Right cardiac atrium (tissue), 5 donors: Measurements from ENCODE around the gene EFTUD2. TPM values are rescaled to one million over a fixed set of nuclear protein-coding genes. Genes with fewer than 3 reads are reported as not detected.

Experiments used
- ATAC-seq, 2 donors: fragments of 200-7000 bp; cut with Tn5 transposase; one replicate each; pipeline versions ENCODE4 v1.8.0 to v1.9.1; 2020; ENCODE audit warnings: moderate library complexity in 2 of 2, mild to moderate bottlenecking in 1 of 2
- DNase-seq, 3 donors: peaks; one replicate each; pipeline ENCODE4 v3.0.0-alpha.2; 2020
- H3K27ac ChIP-seq: one replicate; pipeline ENCODE4 v1.5.1; 2013; ENCODE audit warnings: mild to moderate bottlenecking, low read length, control low read depth, moderate library complexity
- H3K27me3 ChIP-seq: one replicate; pipeline ENCODE4 v1.6.1; 2013; ENCODE audit not compliant: control insufficient read depth, insufficient read depth
- H3K4me1 ChIP-seq: one replicate; pipeline ENCODE4 v1.6.1; 2013; ENCODE audit warnings: low read length; ENCODE audit not compliant: control insufficient read depth, insufficient read depth
- H3K4me3 ChIP-seq: one replicate; pipeline ENCODE4 v1.5.1; 2013; ENCODE audit warnings: low read length, control low read depth
- H3K9me3 ChIP-seq: one replicate; pipeline ENCODE4 v1.6.1; 2013; ENCODE audit warnings: low read length; ENCODE audit not compliant: control insufficient read depth
- WGBS: extraction: QIAGEN DNeasy Blood & Tissue Kit; methylation state at CpG from one replicate; pipeline ENCODE4 v1.1.7; 2013; 5-methylcytosine and 5-hydroxymethylcytosine counted together
- intact Hi-C, 4 donors: fragments of 100-400 bp; cut with DNase I; formaldehyde crosslinking; loops; one replicate each; pipeline versions ENCODE4 v1.11.0 to v1.14.0; 2022 to 2023
- polyA plus RNA-seq: library from polyadenylated mRNA; stranded (reverse); fragments of 200-250 nt; gene quantifications from one replicate; pipeline ENCODE4 v1.2.3, GENCODE V29; 2013
- total RNA-seq, 4 donors: library from RNA; stranded (reverse); fragmentation: NEBNext Ultra II Directional; extraction: Animal tissue kit (Norgen Biotek cat#: 25700); gene quantifications; one replicate each; pipeline ENCODE4 v1.2.1, GENCODE V29; 2021
- donor health status: healthy with polysubstance abuse.
- donor health status: DM: no; HTN: yes; CAD: no.
- donor health status: DM: no; HTN: no; CAD: no.
- donor health status: DM: no; HTN: yes; CAD: no; lungs with severe emphysema.
- donor health status: DM: yes; HTN: yes; CAD: no.

EFTUD2 gene
- total and polyA plus RNA-seq, 5 donors: 27.7 to 73.0 (median 58.7) TPM

DNA sequence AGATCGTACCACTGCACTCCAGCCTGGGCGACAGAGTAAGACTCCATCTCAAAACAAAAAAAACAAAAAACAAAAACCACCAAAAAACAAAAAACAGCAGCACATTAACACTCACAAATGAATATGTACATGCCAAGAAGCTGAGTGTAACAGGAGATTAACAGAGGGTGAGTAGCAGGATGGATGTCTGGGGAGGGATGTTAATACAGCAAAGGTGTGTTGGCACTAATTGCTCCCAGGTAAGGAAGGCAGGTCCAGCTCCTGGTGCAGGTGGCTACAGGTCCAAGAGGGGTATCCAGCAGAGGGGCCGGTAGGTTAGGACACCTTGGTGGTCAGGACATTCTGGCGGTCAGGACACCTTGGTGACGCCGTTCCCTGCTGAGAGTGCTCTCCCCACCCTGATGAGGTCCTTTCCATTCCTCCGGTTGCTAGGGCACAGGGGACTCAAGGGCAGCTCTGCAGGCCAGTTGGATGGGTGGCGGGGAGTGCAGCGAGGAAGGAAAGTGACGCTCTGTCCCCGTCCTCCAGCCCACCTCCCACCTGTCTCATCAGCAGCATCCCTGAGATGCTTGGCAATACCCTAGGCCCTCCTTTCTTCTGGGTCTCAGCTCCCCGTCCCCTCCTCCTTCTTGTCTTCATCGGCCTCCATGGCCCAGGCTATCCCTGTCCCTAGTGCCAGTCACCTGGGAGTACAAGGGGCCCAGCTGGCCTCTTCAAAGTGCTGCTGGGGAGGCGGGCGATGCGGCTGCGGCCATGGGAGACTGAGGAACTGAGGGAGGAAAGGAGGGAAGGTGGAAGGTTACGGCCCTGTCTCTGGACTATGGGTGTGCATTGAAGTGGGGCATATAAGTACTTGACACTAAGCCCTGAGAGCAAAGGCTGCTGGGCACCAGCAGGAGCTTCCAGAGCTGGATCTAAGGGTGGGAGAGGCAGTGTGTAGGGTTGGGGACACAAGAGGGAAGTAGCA is 26.8 kb upstream of the EFTUD2 start:
- DNase-seq: no peak
- no peaks in the 10 kb centered on the region for H3K4me1 ChIP-seq
- H3K27ac ChIP-seq: no peak overlapping the region
- no peak overlapping the region for H3K4me3 ChIP-seq
- 97% methylated on average over 18 of the region's 18 CpGs for WGBS
- intact Hi-C loops: loop anchor here in 2 of 4 donors (10.0 kb wide), 2 partner anchors 169 to 199 kb away; no protein-coding TSS in a partner anchor
- no peaks in the 10 kb centered on the region for H3K9me3 ChIP-seq
- no peak for ATAC-seq
- no peaks in the 10 kb centered on the region for H3K27me3 ChIP-seq

GRCh38 chr17:44924107-44924544 is 24.9 kb upstream of the EFTUD2 start:
- ATAC-seq (no peak), DNase-seq (no peak)
- Histone ChIP-seq H3K27ac (no peak overlapping the region), H3K27me3 (no peaks in the 10 kb centered on the region), H3K9me3 (no peaks in the 10 kb centered on the region), H3K4me3 (no peak overlapping the region), H3K4me1 (peaks cover 2% of the 10 kb centered on the region)
- intact Hi-C loops: loop anchor here (5.0 to 10.0 kb wide), 3 partner anchors 98 to 201 kb away; no protein-coding TSS in a partner anchor
- 88% methylated on average over 9 of the region's 9 CpGs for WGBS

DNA sequence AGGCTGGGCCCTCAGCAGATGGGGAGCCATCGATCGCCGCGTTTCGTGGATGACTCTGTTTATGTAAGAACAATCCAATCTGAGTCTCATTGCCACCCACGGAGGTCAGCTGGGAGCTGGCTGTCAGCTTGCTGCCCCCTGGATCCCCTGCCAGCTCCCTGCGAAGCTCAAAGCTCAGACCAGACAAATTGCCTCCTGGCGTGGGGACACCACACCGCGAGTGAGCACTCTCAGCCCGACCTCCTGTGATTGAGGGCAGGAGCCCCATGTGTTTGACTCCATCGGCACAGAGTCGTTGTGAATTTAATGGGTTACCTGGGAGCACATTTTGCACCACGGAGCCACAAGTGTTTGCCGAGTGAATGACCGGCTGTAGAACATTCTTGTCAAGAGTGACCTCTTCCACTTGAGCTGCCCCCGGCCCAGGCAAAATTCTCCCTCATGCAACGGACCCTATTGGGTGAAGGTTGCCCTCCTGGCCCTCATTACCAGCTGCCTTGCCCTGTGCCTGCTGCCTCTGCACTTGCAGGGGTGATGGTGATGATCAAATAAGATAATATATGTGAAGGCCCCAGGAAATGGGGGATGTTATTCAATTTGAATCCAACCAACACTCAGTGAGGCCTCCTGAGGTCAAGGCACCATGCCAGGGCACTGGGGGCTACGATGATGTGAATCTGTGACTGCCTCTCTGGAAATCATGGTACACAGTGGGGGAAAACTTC is 23.7 kb upstream of the EFTUD2 start:
- Histone ChIP-seq H3K9me3 (no peaks in the 10 kb centered on the region), H3K4me3 (no peak overlapping the region), H3K27me3 (no peaks in the 10 kb centered on the region), H3K27ac (no peak overlapping the region), H3K4me1 (peaks cover 2% of the 10 kb centered on the region)
- DNase-seq: no peak
- no peak for ATAC-seq
- 66% methylated on average over 19 of the region's 19 CpGs for WGBS
- intact Hi-C loops: loop anchor here (5.0 to 10.0 kb wide), 3 partner anchors 99 to 202 kb away; no protein-coding TSS in a partner anchor

- WGBS: 83% methylated on average over 6 of the region's 6 CpGs
- Histone ChIP-seq H3K4me1 (peaks cover 2% of the 10 kb centered on the region), H3K27me3 (no peaks in the 10 kb centered on the region), H3K9me3 (no peaks in the 10 kb centered on the region), H3K27ac (no peak overlapping the region), H3K4me3 (no peak overlapping the region)
- intact Hi-C loops: loop anchor here (5.0 to 10.0 kb wide), 3 partner anchors 100 to 203 kb away; no protein-coding TSS in a partner anchor
- DNase-seq: no peak
- ATAC-seq: no peak
Measured at GRCh38 chr17:44922136-44922535, 22.9 kb upstream of the EFTUD2 start.

DNA sequence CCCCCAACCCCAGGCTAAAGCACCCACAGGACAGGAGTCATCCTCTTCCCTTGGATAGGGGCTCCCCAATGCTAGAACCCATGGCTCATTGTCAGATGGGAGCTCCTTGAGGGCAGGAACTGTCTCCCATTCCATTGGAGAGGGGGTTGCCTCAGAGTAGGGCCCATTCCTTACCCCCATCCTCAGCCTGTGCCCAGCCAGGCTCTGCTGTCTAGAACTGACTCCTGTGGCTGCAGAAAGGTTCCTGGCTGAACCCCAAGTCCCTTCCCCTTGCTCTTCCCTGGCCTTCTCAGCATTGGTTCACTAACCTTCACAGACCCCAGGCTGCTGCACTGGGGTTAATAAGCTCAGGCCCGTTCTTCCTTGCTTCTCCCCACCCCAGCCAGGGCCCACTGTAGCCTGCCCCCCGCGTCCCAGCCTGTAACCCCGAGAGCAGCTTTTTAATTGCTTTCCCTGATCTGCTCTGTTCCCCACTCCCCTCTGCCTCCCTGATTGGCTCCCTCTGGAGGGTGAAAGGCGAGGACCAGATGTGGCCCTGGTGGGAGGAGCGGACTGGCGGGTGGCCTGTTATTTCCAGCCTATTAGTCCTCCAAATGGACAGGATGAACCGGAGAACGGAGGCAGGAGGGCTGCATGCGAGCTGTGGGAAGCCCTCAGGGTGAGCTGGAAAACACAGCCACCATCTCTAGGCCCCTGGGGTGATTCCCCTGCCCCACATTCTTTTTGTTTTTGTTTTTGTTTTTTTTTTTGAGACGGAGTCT is 22.1 kb upstream of the EFTUD2 start:
- Histone ChIP-seq H3K27ac (peak overlapping the region; percentile 39), H3K4me3 (no peak overlapping the region), H3K4me1 (peaks cover 2% of the 10 kb centered on the region), H3K27me3 (no peaks in the 10 kb centered on the region), H3K9me3 (no peaks in the 10 kb centered on the region)
- no peak for DNase-seq
- ATAC-seq: peak; percentile 32 to 61
- WGBS: 48% methylated on average over 11 of the region's 11 CpGs
- intact Hi-C loops: loop anchor here (2.0 to 10.0 kb wide), 5 partner anchors 99 to 203 kb away; no protein-coding TSS in a partner anchor

DNA sequence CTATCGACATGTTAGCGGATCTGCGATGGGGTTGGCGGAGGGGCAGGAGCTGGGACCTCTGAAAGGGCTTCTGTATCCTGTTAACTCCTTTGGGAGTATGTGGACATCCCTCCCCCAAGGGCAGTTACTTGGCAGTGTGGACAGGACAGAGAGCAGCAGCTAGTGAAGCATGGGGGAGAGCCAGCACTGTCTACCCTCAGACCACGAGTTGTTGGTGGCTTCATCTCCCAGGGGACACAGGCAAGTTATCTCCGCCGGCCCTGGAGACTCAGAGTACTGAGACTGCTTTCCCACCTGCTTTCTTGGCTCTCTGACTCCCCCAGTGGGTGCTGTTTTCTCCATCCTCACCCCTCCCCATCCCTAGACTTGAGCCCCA is 21.3 kb upstream of the EFTUD2 start:
- Histone ChIP-seq H3K27me3 (no peaks in the 10 kb centered on the region), H3K4me3 (no peak overlapping the region), H3K4me1 (peaks cover 2% of the 10 kb centered on the region), H3K9me3 (no peaks in the 10 kb centered on the region), H3K27ac (no peak overlapping the region)
- no peak for DNase-seq
- ATAC-seq: peak; percentile 4 to 17
- 55% methylated on average over 7 of the region's 7 CpGs for WGBS
- intact Hi-C loops: loop anchor here (2.0 to 10.0 kb wide), 5 partner anchors 100 to 204 kb away; no protein-coding TSS in a partner anchor

DNA sequence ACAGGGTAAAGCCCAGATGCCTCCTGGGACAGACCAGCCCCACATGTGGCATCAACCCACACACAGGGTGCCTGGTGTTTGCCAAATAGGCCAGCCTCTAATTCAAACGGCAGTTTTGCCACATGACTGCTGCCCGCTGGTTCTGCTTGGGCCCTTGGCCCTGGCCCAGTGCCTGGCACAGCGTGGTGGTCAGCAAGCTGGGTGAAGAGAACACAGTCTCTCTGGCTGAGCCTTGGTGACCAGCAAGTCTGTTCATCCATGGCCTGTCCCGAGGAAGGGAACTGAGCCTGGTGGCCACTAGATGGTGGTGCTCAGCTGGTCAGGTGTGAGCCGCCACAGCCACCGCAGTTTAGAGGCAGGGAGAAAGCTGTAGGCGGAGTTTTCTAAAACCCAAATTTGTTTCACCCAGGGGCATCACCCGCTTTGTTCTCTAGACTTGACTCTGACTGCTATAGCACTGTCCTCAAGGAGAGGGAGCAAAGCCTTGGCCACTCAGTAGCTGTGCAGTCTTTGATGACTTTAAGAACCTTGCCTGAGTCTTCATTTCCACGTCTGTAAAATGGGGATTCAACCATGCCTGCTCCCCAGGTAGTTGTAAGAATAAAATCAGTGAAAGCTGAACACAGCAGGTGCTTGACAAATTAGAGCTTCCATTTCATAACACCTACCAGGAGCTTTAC is 20.8 kb upstream of the EFTUD2 start:
- no peaks in the 10 kb centered on the region for H3K9me3 ChIP-seq
- no peaks in the 10 kb centered on the region for H3K27me3 ChIP-seq
- peak; percentile 82 to 93 (median 90) for DNase-seq
- H3K4me1 ChIP-seq: peaks cover 2% of the 10 kb centered on the region
- ATAC-seq: peak; percentile 88 to 89
- WGBS: 11% methylated on average over 9 of the region's 9 CpGs
- no peak overlapping the region for H3K4me3 ChIP-seq
- no peak overlapping the region for H3K27ac ChIP-seq
- intact Hi-C loops: loop anchor here (2.0 to 10.0 kb wide), 6 partner anchors 101 to 277 kb away; no protein-coding TSS in a partner anchor

DNA sequence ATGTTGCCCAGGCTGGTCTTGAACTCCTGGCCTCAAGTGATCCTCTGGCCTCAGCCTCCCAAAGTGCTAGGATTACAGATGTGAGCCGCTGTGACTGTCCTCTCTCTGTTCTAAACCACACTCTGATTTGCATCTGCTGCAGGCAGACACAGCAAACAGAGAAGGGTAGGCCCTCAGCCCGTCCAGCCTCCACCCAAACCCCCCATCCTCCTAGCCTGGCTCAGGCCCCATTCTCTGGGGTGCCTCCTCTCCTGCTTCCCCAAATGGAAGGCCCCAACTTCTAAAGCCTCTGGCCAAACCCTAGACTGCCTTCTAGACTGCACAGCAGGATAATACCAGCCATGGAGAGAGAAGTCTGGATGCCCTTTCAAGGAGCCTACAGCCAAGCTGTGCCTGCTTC is 20.2 kb upstream of the EFTUD2 start:
- Histone ChIP-seq H3K4me3 (no peak overlapping the region), H3K4me1 (peaks cover 2% of the 10 kb centered on the region), H3K27ac (no peak overlapping the region), H3K9me3 (no peaks in the 10 kb centered on the region), H3K27me3 (no peaks in the 10 kb centered on the region)
- DNase-seq (no peak), ATAC-seq (no peak)
- intact Hi-C loops: loop anchor here in 2 of 4 donors (5.0 to 10.0 kb wide), 3 partner anchors 175 to 278 kb away; no protein-coding TSS in a partner anchor
- WGBS: 79% methylated on average over 2 of the region's 2 CpGs

DNA sequence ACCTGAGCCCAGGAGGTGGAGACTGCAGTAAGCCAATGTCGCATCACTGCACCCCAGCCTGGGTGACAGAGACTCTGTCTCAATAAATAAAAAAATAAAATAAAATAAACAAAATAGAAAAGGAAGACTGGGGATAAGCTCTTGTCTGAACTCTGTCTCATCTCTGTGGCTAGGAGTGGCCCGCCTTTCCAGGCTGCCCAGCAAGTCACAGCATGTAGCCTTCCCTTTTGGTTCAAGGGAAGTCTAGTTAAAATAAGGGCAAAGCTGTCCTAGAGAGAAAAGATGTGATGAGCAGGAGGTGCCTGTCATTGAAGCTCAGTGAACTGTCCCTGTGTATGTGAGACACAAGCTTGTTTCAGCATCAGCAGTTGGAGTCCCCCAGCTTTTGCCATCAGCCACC is 18.8 kb upstream of the EFTUD2 start:
- Histone ChIP-seq H3K27me3 (no peaks in the 10 kb centered on the region), H3K4me3 (no peak overlapping the region), H3K4me1 (peaks cover 2% of the 10 kb centered on the region), H3K27ac (no peak overlapping the region), H3K9me3 (no peaks in the 10 kb centered on the region)
- no peak for ATAC-seq
- 93% methylated on average over 2 of the region's 2 CpGs for WGBS
- no peak for DNase-seq
- intact Hi-C loops: loop anchor here in 2 of 4 donors (5.0 to 10.0 kb wide), 3 partner anchors 177 to 279 kb away; no protein-coding TSS in a partner anchor

DNA sequence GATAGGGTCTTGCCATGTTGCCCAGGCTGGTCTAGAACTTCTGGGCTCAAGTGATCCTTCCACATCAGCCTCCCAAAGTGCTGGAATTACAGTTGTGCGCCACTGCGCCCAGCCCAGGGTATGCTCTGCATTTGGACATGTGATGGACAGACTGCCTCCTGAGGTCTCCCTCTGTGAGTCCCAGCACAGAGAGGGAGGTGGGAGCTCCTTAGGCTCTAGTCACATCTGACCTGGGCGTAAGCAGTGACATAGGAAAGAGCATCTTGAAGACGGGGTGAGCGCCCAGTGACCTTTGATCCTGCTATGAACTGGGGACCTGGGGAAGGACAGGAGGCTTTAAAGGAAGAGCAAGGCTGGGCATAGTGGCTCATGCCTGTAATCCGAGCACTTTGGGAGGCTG is 18.2 kb upstream of the EFTUD2 start:
- intact Hi-C loops: loop anchor here in 2 of 4 donors (5.0 to 10.0 kb wide), 3 partner anchors 177 to 280 kb away; no protein-coding TSS in a partner anchor
- Histone ChIP-seq H3K4me3 (no peak overlapping the region), H3K27me3 (no peaks in the 10 kb centered on the region), H3K27ac (no peak overlapping the region), H3K9me3 (no peaks in the 10 kb centered on the region), H3K4me1 (peaks cover 2% of the 10 kb centered on the region)
- DNase-seq: peak in 1 of 3 donors; percentile 15
- WGBS: 88% methylated on average over 6 of the region's 6 CpGs
- no peak for ATAC-seq
